ENCODE data around the gene SLC16A11.
"Not testable (repeated sequence)": the region's sequence is repeated elsewhere in the genome, so short reads cannot be mapped to it uniquely, and the experiment has no call there.

Gene SLC16A11, protein sequence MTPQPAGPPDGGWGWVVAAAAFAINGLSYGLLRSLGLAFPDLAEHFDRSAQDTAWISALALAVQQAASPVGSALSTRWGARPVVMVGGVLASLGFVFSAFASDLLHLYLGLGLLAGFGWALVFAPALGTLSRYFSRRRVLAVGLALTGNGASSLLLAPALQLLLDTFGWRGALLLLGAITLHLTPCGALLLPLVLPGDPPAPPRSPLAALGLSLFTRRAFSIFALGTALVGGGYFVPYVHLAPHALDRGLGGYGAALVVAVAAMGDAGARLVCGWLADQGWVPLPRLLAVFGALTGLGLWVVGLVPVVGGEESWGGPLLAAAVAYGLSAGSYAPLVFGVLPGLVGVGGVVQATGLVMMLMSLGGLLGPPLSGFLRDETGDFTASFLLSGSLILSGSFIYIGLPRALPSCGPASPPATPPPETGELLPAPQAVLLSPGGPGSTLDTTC

GRCh38 chr17:7043497-7044198 lies at the start of gene SLC16A11:
Gene SLC16A11 (minus strand): TSS chr17:7044092. CDS start chr17:7043513, 579 bp downstream.
- DNase-seq, result peak; percentile 28 to 35

- DNase-seq, result not testable (repeated sequence)
These were observed 47.6 kb upstream of the SLC16A11 start for GRCh38 chr17:7091311-7092005.

- not testable (repeated sequence) for DNase-seq
These were observed 45.7 kb upstream of the SLC16A11 start for GRCh38 chr17:7089570-7089969.

- not testable (repeated sequence) for DNase-seq
These were observed 44.5 kb upstream of the SLC16A11 start for GRCh38 chr17:7088442-7088841.

- no peak for DNase-seq
These were observed 40.2 kb upstream of the SLC16A11 start for GRCh38 chr17:7084088-7084487.

GRCh38 chr17:7083592-7083991 lies 39.7 kb upstream of the SLC16A11 start:
- no peak for DNase-seq

DNA sequence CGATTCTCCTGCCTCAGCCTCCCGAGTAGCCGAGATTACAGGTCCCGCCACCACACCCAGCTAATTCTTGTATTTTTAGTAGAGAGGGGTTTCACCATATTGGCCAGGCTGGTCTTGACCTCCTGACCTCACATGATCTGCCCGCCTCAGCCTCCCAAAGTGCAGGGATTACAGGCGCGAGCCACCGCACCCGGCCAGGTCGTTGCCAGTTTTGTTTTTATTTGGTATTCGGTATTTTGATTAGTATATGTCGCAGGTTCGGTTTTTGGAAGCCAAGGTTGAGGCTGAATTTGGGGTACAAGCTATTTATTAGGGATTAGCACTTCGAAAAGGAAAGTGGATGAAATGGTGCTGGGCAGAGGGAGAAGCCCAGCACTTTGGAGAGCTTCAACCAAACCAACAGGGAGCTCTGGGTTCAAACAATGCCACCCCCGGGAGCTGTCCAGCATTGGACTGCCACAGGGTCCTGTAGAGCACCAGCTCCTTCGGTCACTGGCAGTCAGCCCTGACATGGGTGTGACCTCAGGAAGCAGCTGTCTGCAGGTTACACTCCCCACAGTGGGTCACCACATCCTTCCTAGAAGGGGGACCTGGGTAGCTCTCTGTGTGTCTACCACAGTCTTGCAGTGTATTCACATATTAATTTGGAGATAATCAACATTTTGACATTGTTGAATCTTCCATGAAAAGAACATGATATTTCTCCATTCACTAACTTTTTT lies 37.6 kb upstream of the SLC16A11 start:
- no peak for DNase-seq

DNA sequence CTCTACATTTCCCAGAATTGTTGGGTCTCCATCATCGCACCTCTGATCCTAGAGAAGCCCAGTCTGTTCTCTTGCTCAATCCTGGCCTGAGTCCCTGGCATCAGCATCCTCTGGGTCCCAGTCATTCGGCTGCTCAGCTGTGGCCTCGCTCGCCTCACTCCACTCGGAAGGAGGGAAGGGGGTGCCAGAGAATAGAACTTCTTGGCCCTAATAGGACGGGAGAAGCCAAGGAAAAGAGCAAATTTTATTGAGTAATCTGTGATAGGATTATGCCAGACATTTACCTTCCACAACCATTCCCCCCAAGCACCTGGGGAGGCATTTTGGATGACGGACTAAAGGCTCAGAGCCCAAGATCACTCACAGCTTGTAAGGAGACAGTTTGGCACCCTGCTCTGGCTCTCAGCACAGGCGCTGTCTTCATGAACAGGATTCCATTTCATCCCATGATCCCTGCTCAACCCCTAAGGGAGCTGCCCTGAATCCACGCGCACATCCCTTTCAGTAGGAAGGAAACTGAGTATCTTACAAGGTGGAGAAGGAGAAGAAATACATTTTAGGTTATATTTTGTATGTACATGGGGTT lies 36.7 kb upstream of the SLC16A11 start:
- DNase-seq, result no peak

- DNase-seq, result no peak
These were observed 35.9 kb upstream of the SLC16A11 start, which contains the start of gene CLEC10A for GRCh38 chr17:7079581-7080455. Gene CLEC10A (minus strand): TSS chr17:7080251. CDS start chr17:7078812, 1,439 bp downstream.

GRCh38 chr17:7078711-7079110 lies 34.8 kb upstream of the SLC16A11 start:
- no peak for DNase-seq

GRCh38 chr17:7077911-7078546 lies 34.1 kb upstream of the SLC16A11 start:
- no peak for DNase-seq

- no peak for DNase-seq
These were observed 31.0 kb upstream of the SLC16A11 start for GRCh38 chr17:7074931-7075330.

DNA sequence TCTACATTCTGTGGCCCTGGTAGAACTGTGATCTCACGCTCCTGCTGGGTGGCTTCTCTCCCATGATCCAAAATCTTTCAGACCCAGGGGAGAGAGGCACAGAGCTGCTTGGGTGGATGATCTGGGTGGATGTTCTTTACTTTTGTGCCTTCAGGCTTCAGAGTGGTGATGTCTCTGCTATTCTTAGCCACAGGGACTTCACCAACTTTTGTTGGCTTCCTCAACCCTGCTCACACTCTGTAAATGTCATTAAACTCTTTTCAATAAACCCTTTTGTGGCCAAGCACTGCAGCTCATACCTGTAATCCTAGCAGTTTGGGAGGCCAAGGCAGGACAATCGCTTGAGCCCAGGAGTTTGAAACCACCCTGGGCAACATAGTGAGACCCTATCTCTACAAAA lies 28.5 kb upstream of the SLC16A11 start:
- no peak for DNase-seq

- DNase-seq, result no peak
These were observed 26.8 kb upstream of the SLC16A11 start for GRCh38 chr17:7070712-7071111.

DNA sequence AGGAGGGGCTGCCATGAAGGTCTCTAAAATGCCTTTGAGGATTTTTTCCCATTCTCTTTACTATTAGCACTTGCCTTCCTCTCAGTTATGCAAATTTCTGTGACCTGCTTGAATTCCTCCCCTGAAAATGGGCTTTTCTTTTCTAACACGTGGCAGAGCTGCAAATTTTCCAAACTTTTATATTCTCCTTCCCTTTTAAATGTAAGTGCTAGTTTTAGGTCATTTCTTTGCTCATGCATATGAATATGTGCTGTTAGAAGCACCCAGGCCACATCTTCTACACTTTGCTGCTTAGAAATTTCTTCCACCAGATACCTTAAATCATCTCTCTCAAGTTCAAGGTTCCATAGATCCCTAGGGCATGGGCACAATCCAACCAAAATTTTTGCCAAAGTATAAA lies 24.4 kb upstream of the SLC16A11 start:
- no peak for DNase-seq

GRCh38 chr17:7067198-7067597 lies 23.3 kb upstream of the SLC16A11 start:
- no peak for DNase-seq

DNA sequence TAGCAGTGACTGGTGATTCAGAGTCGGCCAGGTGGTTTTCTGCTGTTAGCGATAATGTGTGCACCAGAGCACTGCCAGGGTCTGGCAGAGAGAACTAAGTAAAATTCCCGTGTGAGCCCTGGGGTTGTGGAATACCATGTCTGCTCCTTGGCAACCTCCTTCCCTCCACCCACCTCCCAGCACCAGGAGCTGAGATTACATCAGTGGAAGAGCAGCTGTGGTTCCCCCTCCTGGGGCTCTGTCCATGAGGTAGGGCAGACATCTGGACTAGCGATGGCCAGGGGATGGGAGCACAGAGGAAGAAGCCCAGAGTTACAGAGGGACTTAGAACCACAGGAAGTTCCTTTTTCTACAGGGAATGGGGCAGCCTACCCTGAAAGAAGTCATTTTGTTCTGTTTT lies 20.4 kb upstream of the SLC16A11 start:
- no peak for DNase-seq

DNA sequence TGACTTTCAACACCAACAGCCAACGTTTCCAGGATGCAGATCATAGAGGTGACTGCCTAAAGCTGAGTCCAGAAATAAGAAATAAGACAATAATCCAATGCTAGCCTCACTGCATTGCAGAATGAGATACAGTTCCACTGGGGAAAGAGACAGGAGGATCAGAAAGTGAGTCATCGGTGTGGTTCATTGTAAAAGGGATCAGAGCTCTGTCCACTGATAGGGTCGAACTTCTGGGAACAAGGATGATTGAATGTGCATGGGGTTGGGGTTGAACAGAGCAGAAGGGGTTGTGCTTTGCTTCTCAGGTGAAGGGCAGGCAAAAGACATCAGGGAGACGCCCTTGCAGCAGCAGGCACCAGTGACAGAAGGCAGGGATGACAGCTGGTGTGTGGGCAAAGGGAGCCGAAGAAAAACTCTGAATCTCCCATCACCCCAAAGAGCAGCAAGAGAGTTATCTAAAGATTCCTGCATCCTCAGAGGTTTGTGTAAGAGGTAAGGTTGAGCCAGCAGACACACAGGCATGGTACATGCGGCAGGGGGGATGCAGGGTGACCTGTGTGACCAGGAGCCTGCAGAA lies 19.7 kb upstream of the SLC16A11 start:
- DNase-seq, result no peak

DNA sequence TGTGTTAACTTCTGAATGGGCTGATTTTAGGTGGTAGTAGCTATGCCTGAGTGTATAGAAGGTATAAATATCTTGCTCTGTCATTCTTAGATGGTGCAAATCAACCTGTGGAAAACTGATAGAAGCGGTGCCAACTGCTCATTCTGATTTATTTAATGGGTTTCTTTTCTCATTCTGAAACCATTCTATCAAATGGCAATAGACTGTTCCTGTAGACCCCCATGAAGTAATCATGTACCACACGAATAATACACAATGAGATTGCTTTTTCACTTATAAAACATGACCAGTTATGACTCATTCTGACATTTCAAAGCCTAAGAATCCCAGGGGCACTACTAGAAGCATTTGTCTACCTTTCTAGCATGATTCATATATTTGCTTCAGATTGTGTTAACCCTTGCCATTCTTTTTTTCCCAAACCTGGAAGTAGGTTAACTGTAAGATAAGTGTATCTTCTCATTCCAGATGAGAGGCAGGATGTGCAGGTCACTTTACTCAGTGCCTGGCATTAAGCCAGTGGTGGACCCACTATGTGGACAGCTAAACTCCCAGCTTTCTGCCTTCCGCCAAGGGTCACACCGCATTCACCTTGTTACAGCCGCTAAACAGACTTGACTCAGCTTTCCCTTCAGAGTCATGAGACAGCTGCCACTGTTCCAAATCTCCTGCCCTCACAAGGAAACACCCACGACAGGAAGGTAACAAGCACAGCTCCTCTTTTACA lies 16.4 kb upstream of the SLC16A11 start:
- DNase-seq, result peak in 1 of 2 experiments; percentile 62

All from stimulated activated CD4-positive, alpha-beta T cell treated with anti-CD3 and anti-CD28 coated beads, Interleukin-4, amount 100 ng/mL, for 4 hours (primary cell).